TTC549 (cell line): Measurements from ENCODE around the gene NR2F1-AS1.
A peak's percentile ranks its signal among the peaks of the same experiment; 100 is the strongest.

Experiments
- FAIRE-seq: peaks from 2 replicates; lab custom pipeline; 2012; peaks lifted over from hg19 to GRCh38; lab: Jason Lieb, UNC

The NR2F1-AS1 gene

DNA sequence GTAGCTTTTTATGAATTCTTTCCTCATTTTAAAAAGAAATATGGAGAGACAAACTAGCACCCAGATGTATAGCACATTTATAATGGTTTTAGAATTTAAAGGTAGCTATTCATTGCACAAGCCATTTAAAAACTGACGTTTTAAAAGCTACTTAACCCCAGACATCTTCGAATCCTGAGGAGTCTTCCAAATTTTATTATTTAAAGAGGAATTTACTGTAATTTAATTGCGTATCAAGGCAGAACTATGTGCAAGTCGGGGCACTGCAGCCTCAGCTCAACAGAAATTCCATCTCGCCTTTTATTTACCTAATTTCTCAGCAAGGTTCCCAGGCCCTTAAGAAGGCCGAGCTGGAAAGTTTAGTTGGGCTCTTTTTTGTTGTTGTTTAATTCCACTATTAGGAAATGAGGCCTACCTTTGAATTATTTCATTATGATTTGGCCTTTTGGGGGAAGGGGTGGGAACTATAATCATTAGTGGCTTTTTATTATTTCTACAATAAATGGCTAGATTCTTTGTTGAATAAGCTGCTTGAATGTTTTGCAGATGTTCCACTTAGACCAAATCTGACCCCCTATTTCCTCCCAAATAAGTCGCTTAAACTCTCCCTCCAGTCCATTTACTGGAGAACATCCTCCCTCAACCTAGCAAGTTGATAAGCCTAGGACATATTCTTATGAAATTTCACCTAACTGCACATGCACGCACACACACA is 22.2 kb upstream of the NR2F1-AS1 start:
- FAIRE-seq, result peak; percentile 37

DNA sequence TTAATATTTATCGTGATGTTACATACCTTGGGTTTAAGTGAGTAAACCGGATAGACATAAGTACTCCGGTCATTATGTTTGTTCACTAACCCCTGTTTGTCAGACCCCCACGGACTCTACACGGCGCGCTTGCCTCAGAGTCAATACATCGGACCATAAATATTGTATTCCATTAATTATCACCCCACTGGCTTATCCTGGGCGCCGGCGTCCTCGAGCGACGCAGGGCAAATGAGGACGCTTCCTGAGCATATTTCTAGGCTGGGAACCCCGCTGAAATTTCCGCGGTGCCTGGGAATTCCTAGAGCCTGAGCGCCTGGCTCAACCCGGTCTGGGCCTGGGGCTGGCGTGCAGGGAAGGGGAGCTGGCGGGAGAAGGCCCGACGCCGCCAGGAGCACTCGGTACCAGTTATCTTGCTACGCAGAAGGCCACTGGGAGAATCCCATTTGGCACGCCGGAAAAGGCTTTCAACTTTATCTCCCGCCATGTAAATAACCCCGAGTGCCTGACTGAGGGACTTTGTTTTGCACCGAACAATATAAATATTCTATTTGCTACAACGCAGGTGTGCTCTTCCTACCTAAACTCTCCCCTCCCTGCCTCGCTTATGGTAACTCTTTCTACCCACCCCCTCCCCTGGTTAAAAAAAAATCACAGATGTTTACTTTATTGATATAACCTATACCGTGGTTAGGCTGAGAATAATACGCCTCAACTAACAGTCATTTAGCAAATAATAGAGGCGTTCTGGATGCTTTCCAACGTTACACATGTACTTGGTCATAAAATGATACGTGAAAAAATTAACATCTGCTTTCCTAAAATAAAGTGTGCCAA is 21.4 kb upstream of the NR2F1-AS1 start:
- FAIRE-seq, result peak; percentile 83

DNA sequence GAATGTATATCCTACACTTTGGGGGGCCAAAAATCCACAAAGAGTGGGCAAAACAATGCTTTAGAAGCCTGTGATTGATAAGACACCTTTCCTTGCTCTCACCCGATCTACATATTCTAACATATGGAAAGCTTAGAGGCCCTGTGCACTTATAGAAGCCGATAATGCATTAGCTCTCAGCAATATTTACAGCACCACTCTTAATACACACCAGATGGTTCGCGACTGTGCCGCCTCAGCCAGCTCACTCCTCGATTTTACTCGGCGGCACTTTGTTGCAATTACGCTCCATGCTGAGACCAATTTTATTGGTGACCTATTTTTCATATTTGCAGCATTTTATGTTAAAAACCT is 20.8 kb upstream of the NR2F1-AS1 start:
- peak; percentile 3 for FAIRE-seq

DNA sequence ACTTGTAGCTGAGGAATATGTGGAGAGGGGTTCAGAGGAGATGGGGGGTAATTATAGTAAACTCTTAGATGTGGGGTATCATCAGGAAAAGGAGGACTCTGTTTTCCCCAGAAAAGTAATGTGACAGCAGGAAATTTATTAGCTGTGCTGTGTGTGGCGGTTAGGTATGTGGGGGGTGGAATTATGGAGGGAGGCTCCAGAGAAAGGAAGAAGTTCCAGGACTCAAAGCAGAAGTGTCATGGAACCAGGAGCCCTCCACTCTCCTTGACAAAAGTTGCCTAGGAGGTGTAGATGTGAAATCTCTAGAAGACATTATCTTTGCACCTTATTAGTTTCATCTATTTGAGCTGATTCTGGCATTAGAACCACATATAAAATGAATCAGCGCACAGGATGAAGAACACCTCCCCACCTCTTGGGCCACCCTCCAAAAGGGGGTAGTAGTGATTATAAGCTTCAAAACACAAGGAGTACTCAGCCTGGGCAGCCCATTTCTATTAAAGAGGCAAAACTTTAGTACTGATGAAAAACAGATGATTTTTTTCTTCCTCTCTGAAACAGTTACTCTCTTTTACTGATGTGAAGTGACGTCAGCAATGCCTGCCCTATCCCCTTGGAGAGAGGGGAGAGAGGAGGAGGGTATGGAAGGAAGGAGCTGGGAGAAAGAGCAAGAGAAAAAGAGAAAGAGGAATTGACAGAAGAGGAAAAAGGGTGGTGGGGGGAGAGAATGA is 20.2 kb upstream of the NR2F1-AS1 start:
- peak; percentile 95 for FAIRE-seq

DNA sequence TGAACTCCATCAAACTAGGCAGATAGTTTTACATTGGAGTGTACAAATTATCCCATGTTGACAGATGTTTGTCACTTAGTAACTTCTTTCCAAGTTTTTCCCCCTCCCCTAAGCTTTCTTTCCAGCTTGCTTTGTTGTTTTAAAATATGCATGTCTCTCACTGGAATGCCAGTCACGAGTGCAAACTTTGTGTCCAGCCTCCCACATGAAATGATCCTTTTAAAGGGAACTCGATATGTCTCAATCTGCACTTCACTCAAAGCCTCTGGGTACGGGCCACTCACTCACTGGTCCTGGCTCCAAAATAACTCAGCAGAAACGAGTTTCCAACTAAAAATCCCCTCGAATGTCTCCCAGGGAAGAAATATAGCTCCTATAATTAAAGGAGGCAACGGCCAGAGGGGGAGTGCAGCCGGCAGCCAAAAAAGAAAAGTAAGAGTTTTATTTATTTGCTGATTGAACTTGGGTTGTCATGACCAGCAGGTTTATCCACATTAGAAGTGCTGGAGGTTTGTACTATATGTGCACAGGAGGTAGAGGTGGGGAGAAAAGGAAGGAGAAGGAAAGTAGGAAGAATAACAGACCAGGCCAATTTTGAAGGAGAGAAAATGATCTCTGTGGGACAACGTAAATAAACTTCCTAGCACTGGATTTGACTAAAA is 19.5 kb upstream of the NR2F1-AS1 start:
- peak; percentile 98 for FAIRE-seq

DNA sequence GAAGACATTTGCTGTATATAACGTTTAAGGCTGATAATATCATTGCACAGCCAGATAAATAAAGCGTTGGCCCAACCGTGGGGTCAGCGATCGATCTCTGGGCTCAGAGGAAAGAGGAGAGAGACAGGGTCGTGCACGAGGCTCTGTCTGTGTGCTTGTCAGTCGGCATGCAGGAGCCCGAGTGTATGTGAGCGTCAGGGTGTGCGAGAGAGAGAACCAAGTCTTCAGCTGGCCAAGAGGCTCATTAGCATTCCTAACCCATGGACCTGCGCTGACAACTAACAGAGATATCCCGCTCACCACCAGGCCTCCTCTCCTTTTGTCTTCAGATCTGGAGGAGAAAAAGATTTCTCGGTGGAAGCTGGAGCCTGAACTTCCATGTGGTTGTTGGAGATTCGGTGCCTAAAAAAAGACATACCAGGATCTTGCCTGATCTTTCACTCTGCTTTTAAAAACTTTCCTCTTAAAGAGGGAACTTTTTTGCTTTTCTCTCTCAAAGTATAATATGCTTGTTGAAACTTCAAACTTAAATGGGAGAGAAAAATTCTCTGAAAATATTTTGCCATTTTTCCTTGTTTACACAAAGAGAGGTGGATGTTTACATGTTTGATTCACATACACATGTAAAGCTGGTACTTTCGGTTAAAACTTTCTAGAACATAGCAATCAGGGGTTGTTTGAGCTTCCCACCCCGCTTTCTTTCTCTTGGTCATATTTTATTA is 18.5 kb upstream of the NR2F1-AS1 start:
- peak; percentile 73 for FAIRE-seq

DNA sequence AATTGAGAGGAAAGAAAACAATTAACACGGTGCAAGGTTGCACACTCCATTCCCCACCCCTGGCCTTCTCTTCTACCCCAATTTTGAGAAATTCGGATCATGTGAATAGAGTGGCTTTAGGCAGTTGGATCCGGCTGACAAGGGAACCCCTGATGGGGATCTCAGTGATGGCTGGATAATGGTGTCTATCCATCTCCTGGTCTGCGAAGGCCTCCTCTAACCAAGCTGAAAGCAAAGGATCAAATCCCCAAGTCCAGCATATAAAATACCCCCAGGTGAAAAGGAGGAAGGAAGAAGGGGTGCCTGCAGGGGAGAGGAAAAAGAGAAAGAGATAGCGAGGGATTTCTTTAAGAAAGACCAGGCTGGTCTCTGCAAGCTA is 18.0 kb upstream of the NR2F1-AS1 start:
- FAIRE-seq, result no peak

DNA sequence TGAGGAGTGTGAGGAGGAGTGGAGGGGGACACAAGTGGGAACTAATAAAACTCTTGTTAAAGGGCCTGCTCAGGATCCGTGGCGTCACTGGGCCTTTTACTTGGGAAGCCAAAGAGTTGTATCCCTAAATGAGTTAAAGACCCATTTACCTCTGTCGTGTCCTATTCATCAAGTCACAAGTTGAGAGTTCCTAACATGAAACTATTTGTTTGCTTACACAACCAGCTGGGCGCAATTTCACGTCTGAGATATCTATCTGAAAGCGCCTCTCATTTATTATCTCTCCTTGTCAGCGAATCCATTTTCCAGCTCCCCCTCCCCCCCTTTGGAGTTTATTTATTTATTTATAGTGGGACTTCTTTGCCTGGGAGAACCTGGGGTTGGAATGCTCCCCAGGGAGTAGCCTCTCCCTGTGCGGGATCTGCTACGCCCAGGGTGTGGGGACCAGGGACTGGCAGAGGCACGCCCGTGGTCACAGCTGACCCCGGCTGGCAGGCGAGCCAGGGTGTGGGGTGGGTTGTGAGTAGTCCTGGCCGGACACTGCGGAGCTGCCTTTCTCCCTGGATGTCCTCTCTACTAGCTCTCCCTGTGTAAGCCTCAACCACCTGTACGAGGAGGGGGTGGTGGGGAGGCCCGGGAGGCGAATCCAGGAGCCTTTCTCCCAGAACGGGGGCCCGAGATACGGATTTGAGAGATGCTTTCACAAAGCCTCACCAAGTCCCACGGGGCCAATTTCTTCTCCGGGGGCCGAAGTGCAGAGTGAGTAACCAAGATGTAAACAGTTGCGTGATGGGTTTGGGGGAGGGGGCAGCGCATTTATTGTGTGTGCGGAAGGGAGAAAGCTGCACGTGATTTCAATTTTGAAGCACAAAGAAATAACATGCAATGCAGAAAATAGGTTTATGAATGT is 17.3 kb upstream of the NR2F1-AS1 start:
- peak; percentile 76 for FAIRE-seq

DNA sequence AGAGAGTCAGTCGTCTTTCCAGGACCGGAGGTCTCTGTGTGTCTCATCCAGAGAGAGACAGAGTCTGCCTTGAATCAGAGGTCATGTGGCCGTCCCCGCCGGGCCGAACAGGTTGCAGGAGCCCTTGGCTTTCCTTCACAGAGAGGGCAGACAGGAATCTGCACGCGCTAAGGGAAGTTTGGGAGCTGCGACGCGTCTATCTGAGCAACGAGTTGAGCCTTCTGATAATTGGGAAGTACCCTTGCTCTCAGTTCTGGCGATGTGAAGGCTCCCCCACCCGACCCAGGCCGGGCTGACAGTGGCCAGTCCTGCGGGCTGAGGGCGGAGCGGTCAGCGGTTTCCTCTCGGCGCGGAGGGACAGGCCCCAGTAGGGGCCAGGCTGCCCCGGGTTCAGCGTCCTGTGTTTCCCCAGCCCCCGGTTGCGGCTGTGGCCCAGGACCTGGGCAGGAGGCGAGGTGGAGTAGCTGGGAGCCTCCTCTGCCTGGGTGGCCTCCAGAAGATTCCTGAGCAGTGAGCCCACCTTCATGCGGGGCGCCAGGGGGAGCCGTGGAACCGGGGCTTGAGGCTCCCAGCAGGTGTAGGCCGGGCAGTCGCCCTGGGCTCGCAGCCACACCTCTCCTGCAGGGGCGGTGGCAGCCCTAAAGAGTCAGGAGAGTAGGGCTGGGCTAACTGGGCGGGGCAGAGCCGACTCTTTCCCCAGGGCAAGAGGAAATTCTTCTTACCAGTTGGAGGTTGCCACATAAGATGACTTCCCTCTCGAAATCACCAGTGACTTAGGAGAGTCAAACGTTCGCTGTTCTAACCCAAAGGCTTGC is 15.9 kb upstream of the NR2F1-AS1 start:
- FAIRE-seq, result no peak

DNA sequence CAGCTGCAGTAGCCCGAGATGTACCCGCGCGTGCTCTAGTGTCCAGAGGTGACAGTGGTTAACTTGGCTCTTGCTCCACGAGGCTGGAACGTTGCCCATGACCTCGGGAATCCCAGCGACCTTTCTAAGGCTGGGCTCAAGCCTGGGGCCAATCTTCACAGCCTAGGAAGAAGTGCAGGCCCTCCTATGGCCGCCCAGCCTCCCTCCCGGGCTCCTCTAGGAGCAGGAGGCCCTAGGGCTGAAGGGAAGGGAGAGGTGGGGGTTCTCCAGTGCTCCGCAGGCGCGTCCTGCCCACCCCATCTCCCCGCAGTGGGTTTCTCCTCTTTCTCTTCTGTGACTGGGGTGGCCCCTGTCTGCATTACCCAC is 15.3 kb upstream of the NR2F1-AS1 start:
- FAIRE-seq, result no peak

DNA sequence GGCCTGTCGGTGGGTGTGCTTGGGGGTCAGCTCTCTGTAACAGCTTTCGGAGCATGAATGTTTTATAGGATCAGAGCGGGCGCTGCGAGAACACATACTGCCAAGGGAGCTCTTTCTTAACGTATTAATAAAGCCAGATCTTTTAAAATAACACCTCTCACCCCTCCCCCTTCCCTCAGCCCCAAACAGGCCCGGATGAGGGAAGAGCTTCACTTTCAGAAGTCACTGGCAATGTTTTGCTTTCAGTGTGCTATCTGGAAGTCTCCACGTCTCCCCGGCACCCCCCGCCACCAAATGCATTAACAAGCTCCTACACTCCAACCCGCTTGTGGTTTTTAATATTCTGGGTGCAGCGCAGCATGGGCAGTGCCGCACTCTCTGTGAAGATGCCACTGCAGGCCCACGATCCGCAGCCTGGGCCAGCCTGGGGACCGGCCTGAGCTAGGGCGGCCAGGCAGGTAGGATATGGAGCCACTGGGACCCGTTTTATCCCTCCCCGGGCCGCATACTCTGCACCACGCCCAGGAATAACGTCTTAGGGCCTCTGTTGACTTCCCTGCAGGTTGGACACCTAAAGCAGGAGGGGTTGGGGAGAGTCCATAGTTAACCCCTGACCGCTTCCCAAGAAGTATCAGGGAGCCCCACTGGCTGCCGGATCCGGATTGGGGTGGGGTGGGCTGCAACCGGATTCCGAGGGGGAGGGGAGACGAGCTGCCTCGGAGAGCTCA is 14.6 kb upstream of the NR2F1-AS1 start:
- no peak for FAIRE-seq

DNA sequence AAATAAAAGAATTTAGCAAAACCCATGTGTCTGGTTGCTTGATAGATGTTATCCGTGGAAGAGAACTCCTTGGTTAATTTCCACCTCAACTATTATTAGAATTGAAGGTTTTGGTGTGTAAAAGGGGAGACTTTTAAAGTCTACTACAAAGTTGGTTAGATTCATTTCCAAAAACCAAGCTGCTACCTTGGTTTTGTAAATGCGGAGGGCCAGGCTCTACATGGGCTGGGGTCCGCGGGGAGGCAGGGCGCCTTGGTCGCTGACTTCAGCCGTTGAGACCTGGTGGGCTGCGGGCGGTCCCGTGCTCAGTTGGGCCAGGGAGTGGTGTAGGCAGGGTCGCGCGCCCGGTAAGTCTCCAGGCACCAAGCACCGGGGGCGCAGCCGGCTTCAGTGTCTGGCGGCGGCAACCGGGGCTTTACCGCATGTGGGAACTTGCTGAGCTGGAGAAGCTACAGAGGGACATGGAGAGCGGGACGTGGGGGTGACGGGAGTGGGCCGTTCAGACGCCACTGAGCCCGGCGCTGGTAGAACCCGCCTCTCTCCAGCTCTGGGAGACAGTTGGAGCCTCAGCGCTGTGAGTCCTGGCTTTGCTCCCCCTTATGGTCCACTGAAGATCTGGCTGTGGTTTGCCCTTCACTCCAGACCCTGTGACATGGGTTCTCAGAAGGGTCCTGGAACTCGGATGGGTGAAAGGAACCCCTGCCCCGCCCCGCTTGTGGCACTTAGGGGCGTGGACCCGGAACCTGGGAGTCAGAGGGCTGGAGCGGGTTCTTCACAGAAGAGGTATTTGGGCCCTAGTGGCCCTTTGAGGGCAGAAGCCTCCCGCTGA is 13.8 kb upstream of the NR2F1-AS1 start:
- FAIRE-seq, result peak; percentile 25

DNA sequence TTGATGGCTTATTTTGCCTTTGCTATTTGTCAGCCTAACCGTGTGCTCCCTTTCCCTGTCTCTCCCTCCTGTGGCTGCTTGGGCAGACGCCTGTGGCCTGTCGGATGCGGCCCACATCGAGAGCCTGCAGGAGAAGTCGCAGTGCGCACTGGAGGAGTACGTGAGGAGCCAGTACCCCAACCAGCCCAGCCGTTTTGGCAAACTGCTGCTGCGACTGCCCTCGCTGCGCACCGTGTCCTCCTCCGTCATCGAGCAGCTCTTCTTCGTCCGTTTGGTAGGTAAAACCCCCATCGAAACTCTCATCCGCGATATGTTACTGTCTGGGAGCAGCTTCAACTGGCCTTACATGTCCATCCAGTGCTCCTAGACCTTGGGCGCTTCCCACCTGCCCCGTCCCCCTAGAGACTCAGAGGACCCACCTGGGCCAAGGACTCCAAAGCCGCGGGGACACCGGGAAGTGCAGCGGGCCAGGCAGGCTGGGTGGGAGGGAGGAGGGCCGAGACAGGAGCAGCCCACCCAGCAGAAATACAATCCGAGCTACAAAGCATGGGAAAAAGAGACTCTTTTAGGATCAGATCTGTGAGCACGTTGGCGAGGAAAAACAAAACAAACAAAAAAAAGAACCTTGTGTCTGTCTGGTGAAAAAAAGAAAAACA is 12.6 kb upstream of the NR2F1-AS1 start:
- FAIRE-seq, result no peak

DNA sequence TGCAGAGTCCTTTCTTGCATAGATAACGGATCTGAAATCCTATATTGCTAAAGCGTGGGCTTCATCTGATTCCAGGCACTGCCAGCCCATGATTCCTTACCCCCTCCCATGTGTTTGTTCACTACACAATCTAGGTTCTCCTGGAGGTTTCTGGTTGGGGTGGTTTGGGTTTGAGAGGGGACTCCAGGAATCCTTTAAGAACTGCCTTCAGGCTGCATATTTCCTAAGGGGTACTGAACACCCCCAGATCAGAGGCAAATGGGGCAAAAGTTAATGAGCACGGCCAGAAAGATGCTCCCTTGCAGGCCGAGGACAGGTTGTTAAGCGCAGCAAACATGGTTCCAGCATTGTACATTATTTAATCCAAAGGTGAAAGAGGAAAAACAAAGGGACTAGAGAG is 11.9 kb upstream of the NR2F1-AS1 start:
- FAIRE-seq, result no peak

DNA sequence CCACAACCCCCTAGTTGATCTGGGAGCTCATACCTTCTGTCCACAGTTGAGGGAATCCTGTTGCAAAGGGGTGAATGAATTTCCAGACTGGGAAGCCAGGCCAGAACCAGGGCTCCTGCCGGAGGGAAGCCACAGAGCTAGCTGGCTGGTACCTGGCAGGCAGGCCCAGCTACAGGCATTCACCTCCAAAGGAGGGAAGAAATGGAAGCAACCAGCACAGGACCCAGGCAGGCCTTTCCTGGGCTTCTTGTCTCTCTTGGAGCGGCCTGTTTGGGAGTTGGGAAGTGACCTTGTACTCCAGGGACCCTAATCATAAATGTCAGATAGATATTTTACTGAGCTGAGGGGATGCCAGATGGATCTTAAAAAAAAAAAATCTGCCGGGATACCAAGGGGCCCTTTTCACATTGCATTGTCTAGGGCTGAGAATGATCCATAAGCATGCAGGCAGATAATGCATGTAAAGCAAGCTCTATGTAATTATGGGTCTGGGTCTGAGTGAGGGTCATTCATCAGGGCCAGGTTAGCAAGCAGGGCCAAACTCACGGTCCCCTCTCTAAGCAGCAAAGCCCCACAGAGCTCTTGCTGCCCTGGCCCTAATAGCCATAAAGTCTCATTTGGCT is 10.4 kb upstream of the NR2F1-AS1 start:
- no peak for FAIRE-seq

DNA sequence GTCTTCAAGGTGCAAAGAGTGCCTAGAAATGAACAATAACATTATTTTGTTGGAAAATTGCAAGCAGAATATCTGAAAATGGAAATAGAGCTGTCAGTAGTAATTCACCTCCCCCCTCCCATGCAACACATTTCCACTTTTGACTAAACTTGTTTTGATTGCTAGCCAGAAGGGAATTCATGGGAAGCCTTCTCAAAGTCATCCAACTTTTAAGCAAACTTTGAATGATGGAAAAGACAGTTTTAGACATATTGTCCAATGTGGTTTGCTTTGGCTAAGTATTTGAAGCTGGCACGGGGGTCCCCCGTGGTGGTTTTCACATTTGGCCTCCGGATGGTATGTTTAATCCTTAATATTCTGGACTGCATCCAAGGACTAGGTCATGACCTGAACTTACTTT is 9.5 kb upstream of the NR2F1-AS1 start:
- FAIRE-seq, result no peak

DNA sequence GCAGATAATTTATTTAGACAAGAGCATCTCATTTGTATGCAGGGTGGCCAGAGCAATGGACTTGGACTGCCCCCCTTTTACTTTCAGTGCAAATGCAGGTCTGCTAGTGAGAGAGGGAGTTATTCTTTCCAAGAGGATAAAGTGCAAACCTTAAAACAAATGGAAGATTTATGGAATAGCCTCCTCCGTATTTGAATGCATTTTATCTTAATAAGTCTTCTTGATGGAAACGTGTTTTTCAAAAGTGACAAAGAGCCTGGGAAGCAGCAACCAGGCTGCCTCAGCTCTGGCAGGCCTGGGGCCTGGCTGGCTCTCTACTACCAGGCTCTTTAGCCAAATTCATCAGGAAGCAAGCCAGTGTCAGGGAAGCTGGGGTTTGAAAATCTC is 8.8 kb upstream of the NR2F1-AS1 start:
- no peak for FAIRE-seq
